SKM-1 treated with dmso at 0.1 percent for 144 hours (cell line): ENCODE measurements around the gene TK1.
"Not testable (repeated sequence)": the region's sequence is repeated elsewhere in the genome, so short reads cannot be mapped to it uniquely, and the experiment has no call there.

Source experiments
- DNase-seq: peaks from one replicate; lab custom pipeline; 2025; ENCODE audit not compliant: unreplicated experiment; lab: John Stamatoyannopoulos, UW

Gene TK1, protein sequence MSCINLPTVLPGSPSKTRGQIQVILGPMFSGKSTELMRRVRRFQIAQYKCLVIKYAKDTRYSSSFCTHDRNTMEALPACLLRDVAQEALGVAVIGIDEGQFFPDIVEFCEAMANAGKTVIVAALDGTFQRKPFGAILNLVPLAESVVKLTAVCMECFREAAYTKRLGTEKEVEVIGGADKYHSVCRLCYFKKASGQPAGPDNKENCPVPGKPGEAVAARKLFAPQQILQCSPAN

DNA sequence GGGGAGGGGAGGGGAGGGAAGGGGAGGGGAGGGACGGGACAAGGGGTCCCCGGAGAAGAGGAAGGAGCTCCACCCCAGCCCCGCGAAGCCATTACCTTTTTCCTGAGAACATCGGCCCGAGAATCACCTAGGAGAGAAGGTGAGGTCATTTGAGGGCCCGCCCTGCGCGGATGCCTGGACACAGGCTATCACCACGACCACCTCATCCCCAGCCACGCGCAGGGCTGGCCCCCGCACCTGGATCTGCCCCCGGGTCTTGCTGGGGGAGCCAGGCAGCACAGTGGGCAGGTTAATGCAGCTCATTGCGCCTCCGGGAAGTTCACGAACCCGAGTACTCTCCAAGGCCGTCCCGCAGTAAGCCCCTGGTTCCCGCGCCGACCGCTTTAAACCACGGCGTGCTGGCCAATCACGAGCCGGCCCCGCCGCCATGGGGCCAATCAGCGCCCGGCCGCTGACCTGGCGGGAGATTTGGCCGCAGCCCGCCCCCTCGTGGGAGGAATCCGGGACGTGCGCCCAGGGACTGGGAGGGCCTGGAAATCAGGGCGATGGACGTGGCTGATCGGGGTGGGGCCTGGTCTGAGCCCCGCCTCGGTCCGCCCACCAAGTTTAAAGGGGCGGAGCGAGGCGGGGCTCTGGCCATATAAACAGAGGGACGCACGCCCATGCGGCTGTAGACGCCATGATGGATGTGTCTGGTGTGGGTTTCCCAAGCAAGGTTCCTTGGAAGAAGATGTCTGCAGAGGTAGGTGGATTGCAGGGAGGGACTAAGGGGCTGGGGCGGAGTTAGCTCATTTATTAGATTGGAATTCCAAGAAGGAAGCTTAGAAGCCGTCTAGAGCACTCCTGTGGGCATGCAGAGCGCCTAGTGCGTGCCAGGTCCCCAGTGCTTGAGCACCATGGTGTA lies at the start of gene TK1, which contains the start of gene AFMID:
Gene TK1 (minus strand): TSS at position 361 of the 904 bp plus-strand sequence. CDS start 58 bp downstream, at position 303.
Gene AFMID (plus strand): TSS at position 671 of the 904 bp plus-strand sequence. CDS start 9 bp downstream, at position 680.
- DNase-seq, result peak; percentile 96

DNA sequence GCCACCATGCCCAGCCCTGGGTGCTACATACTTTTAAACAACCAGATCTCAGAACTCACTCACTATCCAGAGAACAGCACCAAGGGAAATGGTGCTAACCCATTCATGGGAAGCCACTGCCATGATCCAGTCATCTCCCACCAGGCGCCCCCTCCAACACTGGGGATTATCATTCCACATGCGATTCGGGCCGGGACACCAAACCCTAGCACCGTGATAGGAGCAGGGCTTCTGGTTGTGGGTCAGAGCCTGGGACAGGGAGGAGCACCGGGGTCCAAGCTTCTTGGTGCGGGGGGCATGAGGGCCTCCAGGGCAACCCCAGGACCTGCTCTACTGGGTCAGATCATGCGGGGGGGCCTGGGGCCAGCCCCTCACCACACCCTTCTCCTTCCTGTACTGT lies 49.0 kb upstream of the TK1 start:
- DNase-seq, result no peak

DNA sequence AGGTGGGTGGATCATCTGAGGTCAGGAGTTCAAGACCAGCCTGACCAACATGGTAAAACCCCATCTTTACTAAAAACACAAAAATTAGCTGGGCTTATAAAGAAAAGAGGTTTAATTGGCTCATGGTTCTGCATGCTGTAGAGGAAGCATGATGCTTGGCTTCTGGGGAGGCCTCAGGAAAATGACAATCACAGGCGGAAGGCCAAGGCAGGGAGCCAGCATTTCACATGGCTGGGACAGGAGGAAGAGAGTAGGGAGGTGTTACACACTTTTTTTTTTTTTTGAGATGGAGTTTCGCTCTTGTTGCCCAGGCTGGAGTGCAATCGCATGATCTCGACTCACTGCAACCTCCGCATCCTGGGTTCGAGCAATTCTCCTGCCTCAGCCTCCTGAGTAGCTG lies 48.2 kb upstream of the TK1 start:
- DNase-seq, result not testable (repeated sequence)

DNA sequence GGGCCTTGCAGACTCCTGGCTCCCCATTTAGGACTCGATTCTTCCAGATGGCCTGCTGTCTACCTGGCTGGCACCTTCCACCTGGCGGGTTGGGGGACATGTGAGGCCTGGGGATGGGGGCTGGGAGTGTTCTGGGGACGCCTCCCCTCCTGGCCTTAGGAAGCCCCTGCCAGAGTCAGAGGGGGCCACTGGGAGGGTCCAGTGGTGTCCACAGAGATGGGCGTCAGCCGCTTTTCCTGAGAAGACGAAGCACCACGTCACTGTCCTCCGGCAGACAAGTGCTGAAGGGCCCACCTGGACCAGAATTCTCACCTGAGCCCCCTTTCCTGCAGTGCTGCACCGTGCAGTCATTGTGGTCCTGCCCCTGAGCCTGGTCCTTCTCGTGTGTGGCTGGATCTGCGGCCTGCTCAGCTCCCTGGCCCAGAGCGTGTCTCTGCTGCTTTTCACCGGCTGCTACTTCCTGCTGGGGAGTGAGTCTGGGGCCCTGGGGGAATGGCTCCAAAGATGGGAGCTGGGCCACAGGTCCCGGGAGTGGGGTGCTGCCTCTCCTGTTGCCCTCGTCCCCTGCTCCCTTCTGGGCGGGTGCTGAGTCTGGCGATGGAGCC lies 47.5 kb upstream of the TK1 start:
- DNase-seq, result no peak

DNA sequence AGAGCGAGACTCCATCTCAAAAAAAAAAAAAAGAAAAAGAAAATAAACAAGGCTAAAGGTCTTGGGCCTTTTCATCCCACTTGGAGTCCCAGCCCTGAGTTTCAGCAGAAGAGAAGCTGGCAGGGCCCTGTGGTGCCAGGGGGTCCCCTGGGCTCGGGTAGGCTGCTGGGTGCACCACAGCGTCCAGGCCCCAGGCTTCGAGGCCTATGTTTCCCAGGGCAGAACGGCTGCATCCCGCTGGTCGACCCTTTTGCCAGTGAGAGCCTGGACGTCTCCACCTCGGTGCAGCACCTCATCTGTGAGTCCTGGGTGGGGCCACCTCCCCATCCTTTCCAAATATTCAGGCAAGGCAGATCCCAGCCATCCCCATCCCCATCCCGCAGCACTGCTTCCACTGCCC lies 46.8 kb upstream of the TK1 start:
- DNase-seq, result no peak

DNA sequence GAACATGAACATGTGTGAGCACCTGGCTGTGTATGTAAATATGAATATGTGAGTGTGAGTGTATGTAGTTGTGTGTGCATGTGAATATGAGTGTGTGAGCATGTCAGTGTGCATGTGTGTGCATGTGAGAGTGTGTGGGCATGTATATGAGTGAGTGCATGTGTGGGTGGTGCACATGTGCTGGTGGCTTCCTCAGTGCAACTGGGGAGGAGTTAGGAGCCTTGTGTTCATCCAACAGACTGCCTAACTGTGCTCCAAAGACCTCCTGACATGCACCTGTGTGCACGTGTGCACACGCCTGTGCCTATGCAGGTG lies 46.0 kb upstream of the TK1 start:
- DNase-seq, result no peak

DNA sequence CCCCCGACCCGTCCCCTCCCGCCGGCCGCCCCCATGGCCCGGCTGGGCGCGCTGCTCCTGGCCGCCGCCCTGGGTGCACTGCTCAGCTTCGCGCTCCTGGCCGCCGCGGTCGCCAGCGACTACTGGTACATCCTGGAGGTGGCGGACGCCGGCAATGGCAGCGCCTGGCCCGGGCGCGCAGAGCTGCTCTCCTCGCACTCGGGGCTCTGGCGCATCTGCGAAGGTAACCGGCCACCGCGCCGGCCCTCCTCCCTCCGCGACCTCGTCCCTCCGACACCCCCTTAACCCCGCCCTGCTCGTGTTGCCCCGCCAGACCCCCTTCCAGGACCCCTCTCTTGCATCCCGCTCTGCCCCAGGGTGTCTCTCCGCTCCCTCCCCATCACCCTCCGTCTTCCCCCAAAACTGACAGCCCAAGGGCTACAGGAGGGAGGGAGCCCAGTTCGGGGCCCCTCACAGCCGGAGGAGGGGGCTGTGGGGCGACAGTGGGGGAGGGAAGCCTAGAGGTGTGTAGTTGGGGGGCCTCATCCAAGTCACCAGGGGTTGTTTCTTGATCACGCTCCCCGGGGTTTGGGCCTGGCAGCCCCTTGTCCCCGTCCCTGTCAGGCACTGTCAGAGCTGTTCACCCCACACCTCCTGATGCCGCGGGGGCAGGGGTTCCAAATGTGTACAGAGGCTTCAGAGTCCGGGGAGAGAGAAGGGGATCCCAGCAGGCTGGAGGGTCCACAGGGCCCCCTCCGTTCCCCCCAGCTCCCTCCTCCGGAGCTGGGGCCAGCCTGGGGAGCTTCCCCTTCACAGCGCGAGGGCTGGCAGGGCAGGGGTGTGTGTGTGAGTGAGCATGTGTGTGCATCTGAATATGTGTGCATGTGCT lies 45.4 kb upstream of the TK1 start:
- no peak for DNase-seq

DNA sequence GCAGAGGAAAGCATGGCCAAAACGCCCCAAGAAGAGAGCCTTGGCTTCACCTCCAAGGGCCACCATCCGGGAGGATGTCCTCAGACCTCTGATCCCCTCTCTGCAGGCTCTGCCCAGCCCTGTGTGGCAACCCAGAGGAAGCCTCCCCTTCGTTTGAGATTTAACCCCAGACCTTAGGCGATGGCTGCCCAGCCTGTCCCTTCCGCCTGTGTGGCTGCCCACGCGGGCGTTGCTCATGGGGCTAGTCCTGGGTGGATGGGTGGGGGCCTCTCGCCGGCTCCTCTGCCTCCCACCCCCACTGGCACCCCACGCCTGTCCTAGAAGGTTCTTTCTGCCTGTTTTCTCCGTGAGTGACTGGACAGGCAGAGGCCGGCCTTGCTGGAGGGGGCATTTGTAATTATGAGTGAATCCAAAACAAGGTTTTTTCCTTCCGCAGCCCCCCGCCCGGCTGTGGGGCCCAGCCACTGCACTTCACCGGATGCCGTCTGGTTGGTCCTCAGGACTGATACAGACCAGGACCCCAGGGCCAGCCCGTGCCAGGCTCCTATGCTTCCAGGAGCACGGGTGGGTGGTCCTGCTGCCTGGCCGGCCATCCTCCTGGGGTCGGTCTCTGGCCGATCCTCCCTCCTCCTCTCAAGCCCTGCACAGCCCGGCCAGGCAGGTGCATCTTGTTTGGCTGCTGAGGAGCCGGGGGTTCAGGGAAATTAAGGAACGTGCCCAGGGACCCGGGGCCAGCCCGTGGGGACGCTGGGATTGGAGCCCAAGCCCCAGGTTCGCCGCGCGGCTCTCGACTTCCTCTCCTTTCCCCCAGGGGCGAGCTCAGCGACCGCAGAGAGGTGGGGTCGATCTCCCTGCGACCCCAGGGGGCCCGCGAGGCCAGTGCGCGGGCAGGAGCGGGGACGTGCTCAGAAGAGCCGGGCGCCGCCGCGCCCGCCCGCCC lies 44.4 kb upstream of the TK1 start, which contains the start of gene TMEM235:
Gene TMEM235 (plus strand): TSS at position 636 of the 940 bp plus-strand sequence. CDS start 393 bp downstream, outside the sequence.
- DNase-seq, result no peak

DNA sequence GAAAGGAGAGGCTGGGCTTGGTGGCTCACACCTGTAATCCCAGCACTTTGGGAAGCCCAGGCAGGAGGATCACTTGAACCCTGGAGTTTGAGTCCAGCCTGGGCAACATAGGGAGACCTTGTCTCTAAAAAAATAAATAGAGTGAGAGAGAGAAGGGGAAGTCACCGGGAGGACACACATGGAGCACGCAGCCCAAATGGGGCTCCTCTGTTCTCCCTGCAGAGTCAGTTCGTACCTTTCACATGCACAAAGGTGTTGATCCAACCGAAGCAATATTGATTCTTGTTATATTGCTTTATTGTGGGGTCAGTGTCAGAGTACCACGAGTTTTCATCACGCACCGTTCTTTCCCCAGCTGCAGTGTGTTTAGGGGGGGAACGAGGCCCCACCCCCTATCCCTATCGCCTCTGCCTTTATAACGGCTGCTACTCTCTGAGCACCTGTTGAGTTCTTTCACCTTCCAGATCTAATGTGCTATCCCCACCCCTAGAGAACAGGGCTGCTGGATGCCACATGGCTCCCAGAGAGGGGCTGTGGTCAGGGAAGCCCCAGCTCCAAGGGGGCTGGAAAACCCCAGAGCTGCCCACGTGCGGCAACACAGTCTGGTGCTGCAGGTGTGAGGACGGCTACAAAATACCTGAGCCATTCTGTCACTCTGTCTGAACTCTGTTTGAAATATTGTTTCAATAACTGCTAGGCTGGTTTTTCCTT lies 43.6 kb upstream of the TK1 start:
- DNase-seq, result no peak

DNA sequence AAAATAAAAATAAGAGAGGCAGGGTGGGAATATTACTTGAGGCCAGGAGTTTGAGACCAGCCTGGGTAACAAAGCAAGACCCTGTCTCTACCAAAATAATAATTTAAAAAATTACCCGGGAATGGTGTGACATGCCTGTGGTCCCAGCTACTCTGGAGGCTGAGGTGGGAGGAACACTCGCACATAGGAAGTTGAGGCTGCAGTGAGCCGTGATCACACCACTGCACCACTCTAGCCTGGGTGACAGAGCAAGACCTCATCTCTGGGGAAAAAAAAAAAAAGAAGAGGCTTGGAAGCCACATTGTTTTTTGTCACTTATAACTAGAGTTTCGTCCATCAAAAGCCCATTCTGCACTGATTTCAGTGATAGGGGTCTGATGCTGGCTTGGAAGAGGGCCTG lies 41.3 kb upstream of the TK1 start:
- DNase-seq, result no peak

DNA sequence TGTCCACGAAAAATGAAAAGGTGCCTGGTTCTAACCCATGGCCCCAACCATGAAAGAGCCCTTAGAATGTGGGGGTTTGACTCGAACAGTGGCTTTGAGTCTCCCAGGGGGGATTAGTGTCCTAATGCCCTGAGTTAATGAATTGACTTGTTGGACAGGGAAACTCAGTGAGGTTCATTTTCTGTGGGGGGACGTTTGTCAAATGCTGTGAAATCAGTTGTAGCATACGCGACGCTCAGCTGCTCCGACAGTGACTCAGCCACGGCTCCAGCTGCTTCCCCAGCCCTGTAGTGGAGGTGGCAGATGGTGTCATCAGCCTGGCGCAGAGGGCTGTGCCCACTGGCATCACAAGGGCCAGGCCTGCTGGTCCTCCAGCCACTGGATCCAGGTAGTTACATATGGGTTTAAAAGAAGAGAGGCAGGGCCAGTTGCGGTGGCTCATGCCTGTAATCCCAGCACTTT lies 40.6 kb upstream of the TK1 start:
- no peak for DNase-seq

DNA sequence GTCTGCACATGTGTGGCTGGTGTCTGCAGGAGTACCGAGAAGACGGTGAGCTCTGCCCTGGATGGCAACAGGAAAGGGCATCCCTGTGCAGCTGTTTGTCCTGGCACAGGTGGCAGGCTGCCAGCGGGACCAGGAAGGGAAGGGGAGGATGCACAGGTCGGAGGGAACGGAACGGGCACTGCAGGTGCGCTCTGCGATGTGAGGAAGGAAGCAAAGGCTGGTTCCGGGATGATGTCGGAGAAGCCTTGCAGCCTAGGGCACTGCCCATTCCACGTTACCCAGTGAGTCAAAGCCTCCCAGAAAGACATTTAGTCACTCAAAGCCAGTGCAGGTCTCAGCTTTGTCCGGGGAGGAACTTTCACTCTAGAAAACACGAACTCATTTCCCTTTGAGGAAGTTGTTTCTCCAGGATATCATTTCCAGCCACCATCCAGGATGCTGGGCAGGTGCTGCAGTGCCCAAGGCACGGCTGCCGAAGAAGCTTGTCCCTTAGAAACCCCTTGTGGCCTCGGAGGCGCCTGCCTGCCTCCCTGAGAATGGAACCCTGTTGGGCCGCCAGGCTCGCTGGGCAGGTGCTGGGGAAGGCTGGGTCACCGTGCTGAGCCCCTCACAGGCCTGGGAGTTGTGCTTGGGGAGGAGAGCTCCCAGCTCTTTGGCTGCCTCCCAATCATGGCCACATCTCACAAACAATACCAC lies 40.1 kb upstream of the TK1 start:
- DNase-seq, result no peak

DNA sequence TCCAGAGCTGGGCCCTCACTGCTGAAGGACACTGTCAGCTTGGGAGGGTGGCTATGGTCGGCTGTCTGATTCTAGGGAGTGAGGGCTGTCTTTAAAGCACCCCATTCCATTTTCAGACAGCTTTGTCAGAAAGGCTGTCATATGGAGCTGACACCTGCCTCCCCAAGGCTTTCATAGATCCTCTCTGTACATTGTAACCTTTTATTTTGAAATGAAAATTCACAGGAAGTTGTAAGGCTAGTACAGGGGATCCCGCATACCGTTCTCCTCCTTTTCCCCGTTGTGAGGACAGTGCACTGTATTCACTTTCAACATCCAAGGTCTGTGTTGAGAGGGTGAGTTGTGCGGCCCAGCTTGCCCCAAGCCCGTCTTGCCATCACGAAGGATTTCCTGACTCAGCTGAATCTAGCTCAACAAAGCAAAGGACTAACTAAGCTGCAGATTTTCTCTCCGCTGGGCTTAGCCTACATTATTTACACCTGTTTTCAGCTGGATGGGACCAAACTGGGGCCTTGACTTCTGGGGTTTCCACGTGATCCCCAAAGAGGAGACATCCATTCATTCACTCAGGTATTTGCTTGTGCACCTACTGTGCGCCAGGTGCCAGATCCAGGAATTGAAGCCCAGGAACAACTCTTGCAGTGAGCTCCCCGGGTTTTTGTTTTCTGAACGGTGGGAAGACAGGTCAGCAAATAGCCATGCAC lies 39.4 kb upstream of the TK1 start:
- DNase-seq, result no peak

DNA sequence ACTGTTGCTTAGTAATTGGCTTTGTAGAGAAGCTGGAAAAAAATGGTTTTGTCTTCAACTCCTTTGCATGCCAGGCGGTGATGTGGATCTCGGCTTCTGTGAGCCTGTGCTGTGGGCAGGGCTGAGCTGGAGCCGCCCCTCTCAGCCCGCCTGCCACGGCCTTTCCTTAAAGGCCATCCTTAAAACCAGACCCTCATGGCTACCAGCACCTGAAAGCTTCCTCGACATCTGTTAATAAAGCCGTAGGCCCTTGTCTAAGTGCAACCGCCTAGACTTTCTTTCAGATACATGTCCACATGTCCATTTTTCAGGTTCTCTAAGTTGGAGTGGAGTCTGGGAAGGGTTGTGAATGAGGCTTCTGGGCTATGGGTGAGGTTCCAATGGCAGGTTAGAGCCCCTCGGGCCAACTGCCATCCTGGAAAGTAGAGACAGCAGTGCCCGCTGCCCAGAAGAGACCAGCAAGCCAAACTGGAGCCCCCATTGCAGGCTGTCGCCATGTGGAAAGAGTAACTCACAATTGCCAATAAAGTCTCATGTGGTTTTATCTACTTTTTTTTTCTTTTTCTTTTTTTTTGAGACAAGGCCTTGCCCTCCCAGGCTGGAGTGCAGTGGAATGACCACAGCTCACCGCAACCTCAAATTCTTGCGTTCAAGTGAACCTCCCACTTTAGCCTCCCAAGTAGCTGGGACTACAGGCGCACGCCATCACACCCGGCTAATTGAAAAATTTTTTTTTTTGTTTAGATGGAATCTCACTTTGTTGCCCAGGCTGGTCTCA lies 38.4 kb upstream of the TK1 start:
- no peak for DNase-seq

DNA sequence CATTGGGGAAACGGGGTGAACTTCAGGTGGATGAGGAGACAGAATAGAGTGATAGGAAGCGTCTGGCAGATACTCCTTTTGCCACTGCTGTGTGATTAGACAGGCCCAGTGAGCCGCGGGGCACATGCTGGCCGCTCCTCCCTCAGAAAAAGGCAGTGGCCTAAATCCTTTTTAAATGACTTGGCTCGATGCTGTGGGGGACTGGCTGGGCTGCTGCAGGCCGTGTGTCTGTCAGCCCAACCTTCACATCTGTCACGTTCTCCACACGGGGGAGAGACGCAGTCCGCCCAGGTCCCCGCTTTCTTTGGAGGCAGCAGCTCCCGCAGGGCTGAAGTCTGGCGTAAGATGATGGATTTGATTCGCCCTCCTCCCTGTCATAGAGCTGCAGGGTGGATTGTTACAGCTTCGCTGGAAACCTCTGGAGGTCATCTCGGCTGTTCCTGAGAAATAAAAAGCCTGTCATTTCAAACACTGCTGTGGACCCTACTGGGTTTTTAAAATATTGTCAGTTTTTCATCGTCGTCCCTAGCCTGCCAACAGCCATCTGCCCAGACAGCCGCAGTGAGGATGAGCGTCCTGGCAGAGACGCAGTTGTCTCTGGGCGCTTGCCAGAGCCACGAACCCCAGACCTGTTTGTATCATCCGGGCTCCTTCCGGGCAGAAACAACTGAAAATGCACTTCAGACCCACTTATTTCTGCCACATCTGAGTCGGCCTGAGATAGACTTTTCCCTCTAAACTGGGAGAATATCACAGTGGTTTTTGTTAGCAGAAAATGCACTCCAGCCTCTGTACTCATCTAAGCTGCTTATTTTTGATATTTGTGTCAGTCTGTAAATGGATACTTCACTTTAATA lies 37.6 kb upstream of the TK1 start:
- DNase-seq, result no peak

DNA sequence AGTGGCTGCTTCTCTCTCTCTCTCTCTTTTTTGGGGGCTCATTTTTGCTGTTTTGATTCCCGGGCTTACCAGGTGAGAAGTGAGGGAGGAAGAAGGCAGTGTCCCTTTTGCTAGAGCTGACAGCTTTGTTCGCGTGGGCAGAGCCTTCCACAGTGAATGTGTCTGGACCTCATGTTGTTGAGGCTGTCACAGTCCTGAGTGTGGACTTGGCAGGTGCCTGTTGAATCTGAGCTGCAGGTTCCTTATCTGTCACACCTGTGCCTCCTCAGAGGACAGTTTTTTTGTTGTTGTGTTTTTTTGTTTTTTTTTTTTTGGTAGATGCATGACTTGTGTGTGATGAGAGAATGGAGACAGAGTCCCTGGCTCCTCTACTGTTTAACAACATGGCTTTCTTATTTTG lies 36.9 kb upstream of the TK1 start:
- DNase-seq, result no peak
